Right atrium auricular region (tissue), 2 donors: ENCODE measurements around the gene FOXS1. TPM values are rescaled to one million over a fixed set of nuclear protein-coding genes. Genes with fewer than 3 reads are reported as not detected.

Source experiments
- DNase-seq: peaks from one replicate; pipeline ENCODE4 v3.0.0-alpha.2; 2019; ENCODE audit warnings: low spot score
- H3K27ac ChIP-seq, 2 donors: fragments of 200-600 bp; sonication (generic); 1 replicate in 1 of 2; 2 replicates in 1 of 2; pipeline ENCODE4 v1.5.1; 2016 to 2019
- H3K27me3 ChIP-seq, 2 donors: fragments of 200-600 bp; sonication (generic); one replicate each; pipeline versions ENCODE4 v1.5.1 to v1.6.0; 2017 to 2019
- H3K36me3 ChIP-seq: fragments of 200-600 bp; sonication (generic); one replicate; pipeline ENCODE4 v1.5.1; 2016
- H3K4me1 ChIP-seq, 2 donors: fragments of 200-600 bp; sonication (generic); one replicate each; pipeline versions ENCODE4 v1.5.1 to v1.6.0; 2017 to 2019
- H3K4me3 ChIP-seq, 2 donors: fragments of 200-600 bp; sonication (generic); 1 replicate in 1 of 2; 2 replicates in 1 of 2; pipeline ENCODE4 v1.5.1; 2017 to 2019; ENCODE audit warnings: mild to moderate bottlenecking in 1 of 2, moderate library complexity in 1 of 2
- H3K9me3 ChIP-seq, 2 donors: fragments of 200-600 bp; sonication (generic); one replicate each; pipeline ENCODE4 v1.5.1; 2019
- total RNA-seq, 2 donors: library from RNA; depleted of rRNA; stranded (reverse); fragments of >200 nt; gene quantifications; one replicate each; pipeline ENCODE4 v1.1.0, GENCODE V29; 2016
- TF ChIP-seq, protein P1 (sequence below), 2 donors: fragments of 200-600 bp; sonication (generic); IDR thresholded peaks; one replicate each; pipeline ENCODE4 v1.5.1; 2019; ENCODE audit warnings: antibody characterized with exemption in 2 of 2

Gene FOXS1
- total RNA-seq, 2 donors from 2014 or later, result 1.9 to 4.2 TPM

GRCh38 chr20:31846793-31847138 is 1.4 kb upstream of the FOXS1 start:
- no peak for DNase-seq
- Histone ChIP-seq H3K27me3 (no peaks in the 10 kb centered on the region), H3K4me3 (no peak overlapping the region), H3K4me1 (peaks cover 0 to 28% of the 10 kb centered on the region in 2 donors), H3K9me3 (no peaks in the 10 kb centered on the region), H3K36me3 (no peaks in the 10 kb centered on the region), H3K27ac (no peak overlapping the region)
- TF ChIP-seq, protein P1, sequence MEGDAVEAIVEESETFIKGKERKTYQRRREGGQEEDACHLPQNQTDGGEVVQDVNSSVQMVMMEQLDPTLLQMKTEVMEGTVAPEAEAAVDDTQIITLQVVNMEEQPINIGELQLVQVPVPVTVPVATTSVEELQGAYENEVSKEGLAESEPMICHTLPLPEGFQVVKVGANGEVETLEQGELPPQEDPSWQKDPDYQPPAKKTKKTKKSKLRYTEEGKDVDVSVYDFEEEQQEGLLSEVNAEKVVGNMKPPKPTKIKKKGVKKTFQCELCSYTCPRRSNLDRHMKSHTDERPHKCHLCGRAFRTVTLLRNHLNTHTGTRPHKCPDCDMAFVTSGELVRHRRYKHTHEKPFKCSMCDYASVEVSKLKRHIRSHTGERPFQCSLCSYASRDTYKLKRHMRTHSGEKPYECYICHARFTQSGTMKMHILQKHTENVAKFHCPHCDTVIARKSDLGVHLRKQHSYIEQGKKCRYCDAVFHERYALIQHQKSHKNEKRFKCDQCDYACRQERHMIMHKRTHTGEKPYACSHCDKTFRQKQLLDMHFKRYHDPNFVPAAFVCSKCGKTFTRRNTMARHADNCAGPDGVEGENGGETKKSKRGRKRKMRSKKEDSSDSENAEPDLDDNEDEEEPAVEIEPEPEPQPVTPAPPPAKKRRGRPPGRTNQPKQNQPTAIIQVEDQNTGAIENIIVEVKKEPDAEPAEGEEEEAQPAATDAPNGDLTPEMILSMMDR (IDR thresholded peaks at IDR 0.05), result peak in 1 of 2 donors; percentile 14

DNA sequence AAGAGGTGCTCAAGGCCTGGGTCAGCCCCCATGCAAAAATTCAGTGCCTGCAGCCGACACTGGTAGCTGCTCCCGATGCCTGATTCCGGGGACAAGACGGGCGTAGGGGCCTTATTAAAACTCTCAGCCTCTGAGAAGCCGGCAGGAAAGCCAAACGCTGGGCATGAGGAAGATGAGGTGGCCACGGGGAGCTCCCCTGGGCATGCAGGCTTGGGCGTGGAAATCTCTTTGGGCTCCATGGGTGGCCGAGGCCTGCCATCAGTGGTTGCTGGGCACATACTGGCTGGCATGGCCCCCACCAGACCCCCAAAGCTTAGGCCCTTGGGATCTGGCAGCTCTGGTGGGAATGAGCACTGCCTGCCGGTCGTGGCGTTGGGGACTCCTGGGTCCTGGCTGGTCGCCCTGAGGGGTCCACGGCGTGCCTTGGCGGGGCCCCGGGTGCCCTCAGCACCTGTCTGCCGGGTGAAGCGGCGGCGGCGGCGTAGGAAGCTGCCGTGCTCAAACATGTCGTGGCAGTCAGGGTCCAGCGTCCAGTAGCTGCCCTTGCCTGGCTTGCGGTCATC is 586 bp downstream of the FOXS1 start:
- Histone ChIP-seq H3K9me3 (no peaks in the 10 kb centered on the region), H3K4me3 (peak overlapping the region; percentile 35 to 52), H3K27me3 (no peaks in the 10 kb centered on the region), H3K36me3 (no peaks in the 10 kb centered on the region), H3K27ac (peak overlapping the region; percentile 63 to 74), H3K4me1 (peaks cover 0 to 38% of the 10 kb centered on the region in 2 donors)
- no peak for DNase-seq
- TF ChIP-seq, protein P1 (IDR thresholded peaks at IDR 0.05), result no peak

- TF ChIP-seq, protein P1 (IDR thresholded peaks at IDR 0.05), result no peak
- H3K4me1 ChIP-seq, result peaks cover 0 to 38% of the 10 kb centered on the region in 2 donors
Measured at GRCh38 chr20:31843881-31844280, 1.5 kb downstream of the FOXS1 start.

GRCh38 chr20:31843288-31843687 is 2.1 kb downstream of the FOXS1 start:
- no peak for DNase-seq
- Histone ChIP-seq H3K9me3 (no peaks in the 10 kb centered on the region), H3K4me1 (peaks cover 0 to 44% of the 10 kb centered on the region in 2 donors), H3K27me3 (no peaks in the 10 kb centered on the region), H3K4me3 (peak overlapping the region in 1 of 2 donors; percentile 52), H3K36me3 (no peaks in the 10 kb centered on the region), H3K27ac (peak overlapping the region; percentile 63 to 74)
- TF ChIP-seq, protein P1 (IDR thresholded peaks at IDR 0.05), result no peak

More at GRCh38 chr20:31843881-31844280, 1.5 kb downstream of the FOXS1 start:
- Histone ChIP-seq H3K9me3 (no peaks in the 10 kb centered on the region), H3K27me3 (no peaks in the 10 kb centered on the region), H3K4me3 (peak overlapping the region; percentile 35 to 52), H3K27ac (peak overlapping the region; percentile 63 to 74), H3K36me3 (no peaks in the 10 kb centered on the region)
- DNase-seq, result no peak

GRCh38 chr20:31842471-31843157 is 2.8 kb downstream of the FOXS1 start:
- H3K27me3 ChIP-seq, result no peaks in the 10 kb centered on the region
- peak overlapping the region in 1 of 2 donors; percentile 52 for H3K4me3 ChIP-seq
- H3K9me3 ChIP-seq, result no peaks in the 10 kb centered on the region
- H3K4me1 ChIP-seq, result peaks cover 0 to 51% of the 10 kb centered on the region in 2 donors
- DNase-seq, result no peak
- TF ChIP-seq, protein P1 (IDR thresholded peaks at IDR 0.05), result no peak
- peak overlapping the region; percentile 63 to 74 for H3K27ac ChIP-seq
- no peaks in the 10 kb centered on the region for H3K36me3 ChIP-seq
